ENCODE results near the gene AP1AR. TPM values are rescaled to one million over a fixed set of nuclear protein-coding genes. Genes with fewer than 3 reads are reported as not detected.
A peak's percentile ranks its signal among the peaks of the same experiment; 100 is the strongest.

Gene AP1AR
- total RNA-seq, 1 donor from 2014 or later = 24.3 TPM

- H3K4me3 Mint-ChIP-seq = peak overlapping the region; percentile 92
- no peak overlapping the region for H3K27ac Mint-ChIP-seq (ENCODE audit: unreplicated experiment)
- no peaks in the 10 kb centered on the region for H3K27me3 Mint-ChIP-seq (ENCODE audit: low read depth)
Measured at GRCh38 chr4:112287258-112287989, 55.8 kb downstream of the AP1AR start.

GRCh38 chr4:112288455-112288854 is 56.9 kb downstream of the AP1AR start:
- Mint-ChIP-seq H3K4me3 (peak overlapping the region; percentile 31), H3K4me1 (peaks cover 15% of the 10 kb centered on the region), H3K36me3 (ENCODE audit: low read depth) (no peaks in the 10 kb centered on the region), H3K27ac (ENCODE audit: unreplicated experiment) (no peak overlapping the region), H3K9me3 (no peaks in the 10 kb centered on the region), H3K27me3 (ENCODE audit: low read depth) (no peaks in the 10 kb centered on the region)
- no peak for TF ChIP-seq CTCF (conservative IDR thresholded peaks at IDR 0.05)
- no peak for DNase-seq (ENCODE audit: low read depth, low spot score)

More at GRCh38 chr4:112287258-112287989, 55.8 kb downstream of the AP1AR start:
- no peak for TF ChIP-seq CTCF (conservative IDR thresholded peaks at IDR 0.05)
- no peak for DNase-seq (ENCODE audit: low read depth, low spot score)
- no peaks in the 10 kb centered on the region for H3K36me3 Mint-ChIP-seq (ENCODE audit: low read depth)
- peaks cover 18% of the 10 kb centered on the region for H3K4me1 Mint-ChIP-seq
- H3K9me3 Mint-ChIP-seq = no peaks in the 10 kb centered on the region

- DNase-seq (ENCODE audit: low read depth, low spot score) = no peak
- no peaks in the 10 kb centered on the region for H3K27me3 Mint-ChIP-seq (ENCODE audit: low read depth)
- no peak overlapping the region for H3K27ac Mint-ChIP-seq (ENCODE audit: unreplicated experiment)
- peak overlapping the region; percentile 7 for H3K4me3 Mint-ChIP-seq
- peaks cover 6% of the 10 kb centered on the region for H3K4me1 Mint-ChIP-seq
- no peaks in the 10 kb centered on the region for H3K9me3 Mint-ChIP-seq
- H3K36me3 Mint-ChIP-seq (ENCODE audit: low read depth) = no peaks in the 10 kb centered on the region
- no peak for TF ChIP-seq CTCF (conservative IDR thresholded peaks at IDR 0.05)
Measured at GRCh38 chr4:112289407-112290253, 58.0 kb downstream of the AP1AR start.

- no peak for TF ChIP-seq CTCF (conservative IDR thresholded peaks at IDR 0.05)
- Mint-ChIP-seq H3K36me3 (ENCODE audit: low read depth) (no peaks in the 10 kb centered on the region), H3K27me3 (ENCODE audit: low read depth) (no peaks in the 10 kb centered on the region), H3K27ac (ENCODE audit: unreplicated experiment) (no peak overlapping the region), H3K9me3 (no peaks in the 10 kb centered on the region), H3K4me3 (no peak overlapping the region), H3K4me1 (no peaks in the 10 kb centered on the region)
- no peak for DNase-seq (ENCODE audit: low read depth, low spot score)
Measured at GRCh38 chr4:112290341-112290740, 58.8 kb downstream of the AP1AR start.

GRCh38 chr4:112296949-112297880 is 65.6 kb downstream of the AP1AR start, which contains the start of gene ALPK1:
Gene ALPK1, plus strand, starts transcription at chr4:112297369.
- H3K9me3 Mint-ChIP-seq = no peaks in the 10 kb centered on the region
- no peak within 1 kb of the TSS for H3K27ac Mint-ChIP-seq (ENCODE audit: unreplicated experiment)
- H3K4me1 Mint-ChIP-seq = peaks cover 4% of the 10 kb centered on the region
- no peaks in the 10 kb centered on the region for H3K36me3 Mint-ChIP-seq (ENCODE audit: low read depth)
- H3K27me3 Mint-ChIP-seq (ENCODE audit: low read depth) = peaks cover 8% of the 10 kb centered on the region
- H3K4me3 Mint-ChIP-seq = no peak within 1 kb of the TSS
- DNase-seq (ENCODE audit: low read depth, low spot score) = no peak
- no peak for TF ChIP-seq CTCF (conservative IDR thresholded peaks at IDR 0.05)

Measured in neural crest cell (in vitro differentiated cells).